IPS-NIHi11 (cell line): ENCODE data around the gene LRRC28.

ENCODE experiments used
- DNase-seq: peaks from one replicate; pipeline ENCODE4 v3.0.0; 2012; ENCODE audit warnings: mixed read lengths, low spot score

The LRRC28 gene

GRCh38 chr15:99305761-99306505 lies 54.7 kb downstream of the LRRC28 start:
- DNase-seq = peak; percentile 51

GRCh38 chr15:99306694-99307338 lies 55.5 kb downstream of the LRRC28 start:
- DNase-seq = peak; percentile 33

- DNase-seq = no peak
These were observed 56.5 kb downstream of the LRRC28 start for GRCh38 chr15:99307735-99308134.

GRCh38 chr15:99310745-99311144 lies 59.5 kb downstream of the LRRC28 start:
- DNase-seq = no peak

GRCh38 chr15:99312228-99312627 lies 60.9 kb downstream of the LRRC28 start:
- DNase-seq = no peak

GRCh38 chr15:99312794-99313193 lies 61.5 kb downstream of the LRRC28 start:
- DNase-seq = no peak

- no peak for DNase-seq
These were observed 64.4 kb downstream of the LRRC28 start for GRCh38 chr15:99315636-99316035.

- no peak for DNase-seq
These were observed 69.3 kb downstream of the LRRC28 start for GRCh38 chr15:99320374-99321215.

- DNase-seq = no peak
These were observed 70.2 kb downstream of the LRRC28 start for GRCh38 chr15:99321468-99321867.

- no peak for DNase-seq
These were observed 71.5 kb downstream of the LRRC28 start for GRCh38 chr15:99322643-99323405.

GRCh38 chr15:99324082-99324620 lies 72.9 kb downstream of the LRRC28 start:
- DNase-seq = peak; percentile 20

- no peak for DNase-seq
These were observed 73.4 kb downstream of the LRRC28 start for GRCh38 chr15:99324700-99325099.

GRCh38 chr15:99326235-99326634 lies 75.0 kb downstream of the LRRC28 start:
- no peak for DNase-seq

- no peak for DNase-seq
These were observed 77.1 kb downstream of the LRRC28 start for GRCh38 chr15:99328106-99329072.

- DNase-seq = no peak
These were observed 80.1 kb downstream of the LRRC28 start for GRCh38 chr15:99331381-99331780.

- DNase-seq = no peak
These were observed 82.1 kb downstream of the LRRC28 start for GRCh38 chr15:99333413-99333812.

GRCh38 chr15:99333981-99334380 lies 82.7 kb downstream of the LRRC28 start:
- no peak for DNase-seq

GRCh38 chr15:99335508-99335907 lies 84.2 kb downstream of the LRRC28 start:
- DNase-seq = no peak

- no peak for DNase-seq
These were observed 85.5 kb downstream of the LRRC28 start for GRCh38 chr15:99336794-99337193.

GRCh38 chr15:99340347-99340746 lies 89.1 kb downstream of the LRRC28 start:
- no peak for DNase-seq

GRCh38 chr15:99341786-99342185 lies 90.5 kb downstream of the LRRC28 start:
- no peak for DNase-seq
